ENCODE measurements around the gene LGALSL. TPM values are rescaled to one million over a fixed set of nuclear protein-coding genes. Genes with fewer than 3 reads are reported as not detected.

The LGALSL gene
- total RNA-seq, 4 donors from 2014 or later, result 3.8 to 19.6 (median 6.5) TPM

GRCh38 chr2:64471600-64471999 is 17.6 kb downstream of the LGALSL start:
- ATAC-seq, result no peak
- TF ChIP-seq, protein P1, sequence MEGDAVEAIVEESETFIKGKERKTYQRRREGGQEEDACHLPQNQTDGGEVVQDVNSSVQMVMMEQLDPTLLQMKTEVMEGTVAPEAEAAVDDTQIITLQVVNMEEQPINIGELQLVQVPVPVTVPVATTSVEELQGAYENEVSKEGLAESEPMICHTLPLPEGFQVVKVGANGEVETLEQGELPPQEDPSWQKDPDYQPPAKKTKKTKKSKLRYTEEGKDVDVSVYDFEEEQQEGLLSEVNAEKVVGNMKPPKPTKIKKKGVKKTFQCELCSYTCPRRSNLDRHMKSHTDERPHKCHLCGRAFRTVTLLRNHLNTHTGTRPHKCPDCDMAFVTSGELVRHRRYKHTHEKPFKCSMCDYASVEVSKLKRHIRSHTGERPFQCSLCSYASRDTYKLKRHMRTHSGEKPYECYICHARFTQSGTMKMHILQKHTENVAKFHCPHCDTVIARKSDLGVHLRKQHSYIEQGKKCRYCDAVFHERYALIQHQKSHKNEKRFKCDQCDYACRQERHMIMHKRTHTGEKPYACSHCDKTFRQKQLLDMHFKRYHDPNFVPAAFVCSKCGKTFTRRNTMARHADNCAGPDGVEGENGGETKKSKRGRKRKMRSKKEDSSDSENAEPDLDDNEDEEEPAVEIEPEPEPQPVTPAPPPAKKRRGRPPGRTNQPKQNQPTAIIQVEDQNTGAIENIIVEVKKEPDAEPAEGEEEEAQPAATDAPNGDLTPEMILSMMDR (IDR thresholded peaks at IDR 0.05 in 4 of 5, conservative IDR thresholded peaks at IDR 0.05 in 1 of 5), result no peak
- TF ChIP-seq POLR2A (IDR thresholded peaks at IDR 0.05), result no peak
- DNase-seq, result no peak
- intact Hi-C loops (cut with DNase I; ENCODE audit: low total_unique reads), result no loop called here
- H3K4me1 ChIP-seq, result peaks cover 0 to 8% of the 10 kb centered on the region in 2 donors
- in situ Hi-C loops (cut with MboI; ENCODE audit: low sequenced_read_pairs in 4 of 4), result no loop called here
- no peak overlapping the region for H3K4me3 ChIP-seq
- H3K36me3 ChIP-seq, result no peaks in the 10 kb centered on the region
- no peaks in the 10 kb centered on the region for H3K27me3 ChIP-seq
- no peak overlapping the region for H3K27ac ChIP-seq
- no peaks in the 10 kb centered on the region for H3K9me3 ChIP-seq

GRCh38 chr2:64472881-64473280 is 18.9 kb downstream of the LGALSL start:
- Histone ChIP-seq H3K4me3 (no peak overlapping the region), H3K36me3 (no peaks in the 10 kb centered on the region), H3K27ac (no peak overlapping the region), H3K4me1 (peaks cover 0 to 8% of the 10 kb centered on the region in 2 donors), H3K27me3 (no peaks in the 10 kb centered on the region), H3K9me3 (no peaks in the 10 kb centered on the region)
- in situ Hi-C loops (cut with MboI; ENCODE audit: low sequenced_read_pairs in 4 of 4) (no loop called here), intact Hi-C loops (cut with DNase I; ENCODE audit: low total_unique reads) (no loop called here)
- TF ChIP-seq, protein P1 (IDR thresholded peaks at IDR 0.05 in 4 of 5, conservative IDR thresholded peaks at IDR 0.05 in 1 of 5), result no peak
- TF ChIP-seq POLR2A (IDR thresholded peaks at IDR 0.05), result no peak
- DNase-seq (no peak), ATAC-seq (no peak)

GRCh38 chr2:64474121-64474571 is 20.2 kb downstream of the LGALSL start:
- in situ Hi-C loops (cut with MboI; ENCODE audit: low sequenced_read_pairs in 4 of 4) (no loop called here), intact Hi-C loops (cut with DNase I; ENCODE audit: low total_unique reads) (no loop called here)
- Histone ChIP-seq H3K27ac (no peak overlapping the region), H3K4me1 (peaks cover 0 to 8% of the 10 kb centered on the region in 2 donors), H3K36me3 (no peaks in the 10 kb centered on the region), H3K27me3 (no peaks in the 10 kb centered on the region), H3K9me3 (no peaks in the 10 kb centered on the region), H3K4me3 (no peak overlapping the region)
- no peak for ATAC-seq
- TF ChIP-seq POLR2A (IDR thresholded peaks at IDR 0.05), result no peak
- TF ChIP-seq, protein P1 (IDR thresholded peaks at IDR 0.05 in 4 of 5, conservative IDR thresholded peaks at IDR 0.05 in 1 of 5), result no peak
- no peak for DNase-seq

DNA sequence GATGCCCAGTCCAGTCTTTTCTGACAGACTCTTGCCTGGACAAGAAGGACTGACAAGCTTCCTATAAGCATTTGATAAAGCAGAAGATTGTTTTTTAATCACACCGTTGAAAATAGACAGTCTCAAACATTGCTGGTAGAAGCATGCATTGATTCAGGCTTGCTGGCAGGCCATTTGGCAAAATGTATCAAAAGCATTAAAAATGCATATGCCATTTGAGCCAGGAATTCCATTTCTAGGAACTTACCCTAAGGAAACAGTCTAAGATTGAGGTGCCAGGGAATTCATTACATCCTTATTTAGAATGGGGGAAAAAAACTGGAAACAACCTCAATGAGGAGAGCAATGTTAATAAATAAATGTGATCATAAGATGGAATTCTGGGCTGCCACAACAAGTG is 20.7 kb downstream of the LGALSL start:
- Histone ChIP-seq H3K4me3 (no peak overlapping the region), H3K27me3 (no peaks in the 10 kb centered on the region), H3K27ac (no peak overlapping the region), H3K9me3 (no peaks in the 10 kb centered on the region), H3K36me3 (no peaks in the 10 kb centered on the region), H3K4me1 (peaks cover 0 to 8% of the 10 kb centered on the region in 2 donors)
- in situ Hi-C loops (cut with MboI; ENCODE audit: low sequenced_read_pairs in 4 of 4), result loop anchor here in 3 of 4 donors (25.0 kb wide), 2 partner anchors 412 to 437 kb away; no protein-coding TSS in a partner anchor
- TF ChIP-seq POLR2A (IDR thresholded peaks at IDR 0.05), result no peak
- TF ChIP-seq, protein P1 (IDR thresholded peaks at IDR 0.05 in 4 of 5, conservative IDR thresholded peaks at IDR 0.05 in 1 of 5), result no peak
- no peak for DNase-seq
- ATAC-seq, result no peak
- intact Hi-C loops (cut with DNase I; ENCODE audit: low total_unique reads), result no loop called here

DNA sequence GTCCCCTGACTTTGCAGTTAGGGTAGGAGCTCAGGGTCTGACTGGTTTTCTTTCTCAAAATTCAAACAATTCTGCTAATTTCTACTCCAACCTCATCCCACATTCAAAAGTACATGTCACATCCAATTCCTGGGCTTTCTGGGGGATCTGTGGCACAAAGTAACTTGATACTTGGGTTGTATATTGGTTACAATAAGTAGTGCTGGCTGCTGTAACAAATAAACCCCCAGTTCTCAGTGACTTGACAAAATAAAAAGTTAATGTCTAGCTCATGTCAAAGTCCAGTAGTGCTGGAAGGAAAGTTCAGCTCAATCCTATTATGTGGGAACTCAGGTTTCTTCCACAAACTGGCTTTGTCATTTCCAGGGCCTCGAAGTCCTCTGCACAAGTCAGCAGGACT is 23.1 kb downstream of the LGALSL start:
- no peak for TF ChIP-seq POLR2A (IDR thresholded peaks at IDR 0.05)
- TF ChIP-seq, protein P1 (IDR thresholded peaks at IDR 0.05 in 4 of 5, conservative IDR thresholded peaks at IDR 0.05 in 1 of 5), result no peak
- DNase-seq (no peak), ATAC-seq (no peak)
- no peak overlapping the region for H3K4me3 ChIP-seq
- H3K36me3 ChIP-seq, result no peaks in the 10 kb centered on the region
- intact Hi-C loops (cut with DNase I; ENCODE audit: low total_unique reads) (no loop called here), in situ Hi-C loops (cut with MboI; ENCODE audit: low sequenced_read_pairs in 4 of 4) (loop anchor here in 3 of 4 donors (25.0 kb wide), 2 partner anchors 415 to 440 kb away; no protein-coding TSS in a partner anchor)
- H3K9me3 ChIP-seq, result no peaks in the 10 kb centered on the region
- no peak overlapping the region for H3K27ac ChIP-seq
- no peaks in the 10 kb centered on the region for H3K27me3 ChIP-seq
- H3K4me1 ChIP-seq, result no peaks in the 10 kb centered on the region
